SK-N-SH (cell line): Measurements from ENCODE around the gene SIT1. TPM values are rescaled to one million over a fixed set of nuclear protein-coding genes. Genes with fewer than 3 reads are reported as not detected.

Source experiments
- CTCF ChIA-PET: fragments of 300-600, 350-600 bp; formaldehyde crosslinking; extraction: SDS; loops from one replicate; lab custom pipeline; 2021; lab: Yijun Ruan, JAX
- POLR2A ChIA-PET: fragments of 350-600 bp; sonication (Branson Sonifier 250); formaldehyde crosslinking; extraction: SDS; loops from one replicate; lab custom pipeline; 2020; ENCODE audit warnings: antibody characterized with exemption, inconsistent platforms; lab: Yijun Ruan, JAX
- DNase-seq: peaks from one replicate; pipeline ENCODE4 v3.0.0; 2012
- H2AFZ ChIP-seq: fragments of 200-600 bp; sonication (generic); 2 replicates; pipeline ENCODE4 v1.8.1; 2016; ENCODE audit warnings: antibody characterized with exemption, mild to moderate bottlenecking, low read depth
- H3F3A ChIP-seq: fragments of 200-600 bp; sonication (generic); replicated peaks from 2 replicates; pipeline ENCODE3; 2016; ENCODE audit warnings: antibody characterized with exemption, mild to moderate bottlenecking; ENCODE audit not compliant: insufficient read depth
- H3K27ac ChIP-seq, 2 experiments: fragments of 200-500 bp in 1 of 2; fragments of 200-600 bp in 1 of 2; sonication (Bioruptor generic) in 1 of 2; sonication (generic), shearing (Covaris generic) in 1 of 2; 2 replicates each; pipeline versions ENCODE4 v1.5.1 to v1.6.1; 2014 to 2016; ENCODE audit warnings: low read depth in 2 of 2, inconsistent platforms in 1 of 2, low read length in 1 of 2, mild to moderate bottlenecking in 1 of 2, mixed read lengths in 1 of 2
- H3K27me3 ChIP-seq: fragments of 200-600 bp; sonication (generic), shearing (Covaris generic); 2 replicates; pipeline ENCODE4 v1.6.1; 2016; ENCODE audit warnings: mixed run types; ENCODE audit not compliant: insufficient read depth
- H3K36me3 ChIP-seq, 2 experiments: fragments of 200-500 bp in 1 of 2; fragments of 200-600 bp in 1 of 2; sonication (Bioruptor generic) in 1 of 2; sonication (generic) in 1 of 2; replicated peaks in 1 of 2; 2 replicates each; pipeline versions ENCODE3 to v1.5.1; 2014 to 2016; ENCODE audit warnings: low read length in 1 of 2, mild to moderate bottlenecking in 1 of 2; ENCODE audit not compliant: insufficient read depth in 2 of 2, control insufficient read depth in 1 of 2
- H3K4me1 ChIP-seq, 2 experiments: fragments of 200-500 bp in 1 of 2; fragments of 200-600 bp in 1 of 2; sonication (Bioruptor generic) in 1 of 2; sonication (generic), shearing (Covaris generic) in 1 of 2; 2 replicates each; pipeline versions ENCODE4 v1.5.1 to v1.6.1; 2014 to 2016; ENCODE audit warnings: low read depth in 1 of 2, low read length in 1 of 2, mixed run types in 1 of 2; ENCODE audit not compliant: insufficient read depth in 2 of 2, control insufficient read depth in 1 of 2
- H3K4me2 ChIP-seq: fragments of 200-600 bp; sonication (generic), shearing (Covaris generic); 2 replicates; pipeline ENCODE4 v1.6.1; 2017; ENCODE audit warnings: mixed run types
- H3K4me3 ChIP-seq, 2 experiments: fragments of 200-500 bp in 1 of 2; fragments of 200-600 bp in 1 of 2; sonication (Bioruptor generic) in 1 of 2; sonication (generic), shearing (Covaris generic) in 1 of 2; 2 replicates each; pipeline versions ENCODE4 v1.5.1 to v1.8.1; 2014 to 2016; ENCODE audit warnings: low read depth in 2 of 2, inconsistent platforms in 1 of 2, low read length in 1 of 2, mild to moderate bottlenecking in 1 of 2, mixed read lengths in 1 of 2, moderate library complexity in 1 of 2
- H3K79me2 ChIP-seq: fragments of 200-600 bp; sonication (generic); 2 replicates; pipeline ENCODE4 v1.8.1; 2017; ENCODE audit warnings: mild to moderate bottlenecking; ENCODE audit not compliant: insufficient read depth
- H3K9ac ChIP-seq: fragments of 200-600 bp; sonication (generic); 2 replicates; pipeline ENCODE4 v1.6.1; 2017; ENCODE audit warnings: mixed run types
- H3K9me2 ChIP-seq: fragments of 200-600 bp; sonication (generic); 2 replicates; pipeline ENCODE4 v1.6.1; 2017; ENCODE audit warnings: mixed run types
- H3K9me3 ChIP-seq: fragments of 200-600 bp; sonication (generic); 2 replicates; pipeline ENCODE4 v1.6.1; 2017; ENCODE audit warnings: mixed run types, mild to moderate bottlenecking, moderate library complexity
- H4K20me1 ChIP-seq: fragments of 200-600 bp; sonication (generic); 2 replicates; pipeline ENCODE4 v1.6.1; 2017; ENCODE audit warnings: mild to moderate bottlenecking, mixed run types; ENCODE audit not compliant: insufficient read depth
- CHD2 ChIP-seq: fragments of 150-350 bp; IDR thresholded peaks from 2 replicates; pipeline ENCODE4 v1.6.1; 2018; ENCODE audit warnings: low read length; ENCODE audit not compliant: partially characterized antibody
- ELF1 ChIP-seq: IDR thresholded peaks from 2 replicates; pipeline ENCODE4 v1.4.0; 2012
- EZH2phosphoT487 ChIP-seq: fragments of 200-600 bp; sonication (generic); IDR thresholded peaks from 2 replicates; pipeline ENCODE4 v1.6.1; 2017; ENCODE audit warnings: low read depth, mixed run types, mild to moderate bottlenecking, antibody characterized with exemption, moderate library complexity, borderline replicate concordance
- GABPA ChIP-seq: IDR thresholded peaks from 2 replicates; pipeline ENCODE4 v1.4.0; 2012; ENCODE audit warnings: low read depth, mild to moderate bottlenecking
- JUND ChIP-seq: IDR thresholded peaks from 2 replicates; pipeline ENCODE4 v1.4.0; 2012
- MAX ChIP-seq: IDR thresholded peaks from 2 replicates; pipeline ENCODE4 v1.4.0; 2012; ENCODE audit warnings: low read depth
- MEF2A ChIP-seq: IDR thresholded peaks from 2 replicates; pipeline ENCODE4 v1.4.0; 2012; ENCODE audit warnings: low read depth, borderline replicate concordance
- MXI1 ChIP-seq: IDR thresholded peaks from 2 replicates; pipeline ENCODE4 v1.6.1; 2012; ENCODE audit warnings: mild to moderate bottlenecking, low read depth, low read length, improper control_type of control experiment
- NFIC ChIP-seq: IDR thresholded peaks from 2 replicates; pipeline ENCODE4 v1.4.0; 2012; ENCODE audit warnings: borderline replicate concordance
- POLR2AphosphoS5 ChIP-seq: IDR thresholded peaks from 2 replicates; pipeline ENCODE4 v1.6.1; 2012; ENCODE audit warnings: low read depth, low read length
- RAD21 ChIP-seq: IDR thresholded peaks from 2 replicates; pipeline ENCODE4 v1.6.1; 2012; ENCODE audit warnings: mild to moderate bottlenecking, low read length
- RCOR1 ChIP-seq: fragments of 150-350 bp; IDR thresholded peaks from 2 replicates; pipeline ENCODE4 v1.6.1; 2017; ENCODE audit warnings: antibody characterized with exemption, low read length
- RXRA ChIP-seq: IDR thresholded peaks from 2 replicates; pipeline ENCODE4 v1.4.0; 2012; ENCODE audit warnings: low read depth, mild to moderate bottlenecking, borderline replicate concordance
- SMC3 ChIP-seq: IDR thresholded peaks from 2 replicates; pipeline ENCODE4 v1.6.1; 2012; ENCODE audit warnings: low read depth, low read length, improper control_type of control experiment
- TAF1 ChIP-seq: IDR thresholded peaks from 2 replicates; pipeline ENCODE4 v1.6.1; 2012; ENCODE audit warnings: low read depth, mild to moderate bottlenecking, low read length, moderate library complexity, borderline replicate concordance
- TCF12 ChIP-seq: IDR thresholded peaks from 2 replicates; pipeline ENCODE4 v1.4.0; 2012
- YY1 ChIP-seq: IDR thresholded peaks from 2 replicates; pipeline ENCODE4 v1.4.0; 2012; ENCODE audit warnings: low read depth, mild to moderate bottlenecking
- WGBS: methylation state at CpG from one replicate; pipeline ENCODE4 v1.1.6; 2017; ENCODE audit warnings: low lambda C conversion rate; 5-methylcytosine and 5-hydroxymethylcytosine counted together
- polyA plus RNA-seq, 3 experiments: library from polyadenylated mRNA; depleted of rRNA; stranded (reverse); fragments of >200 nt; gene quantifications; 2 replicates each; pipeline ENCODE4 v1.2.3, GENCODE V29; 2012
- TF ChIP-seq, protein P1 (sequence below): IDR thresholded peaks from 2 replicates; pipeline ENCODE4 v1.4.0; 2012; ENCODE audit warnings: low read depth, borderline replicate concordance
- TF ChIP-seq, protein P2 (sequence below): fragments of 150-350 bp; IDR thresholded peaks from 2 replicates; pipeline ENCODE4 v1.6.1; 2017; ENCODE audit warnings: antibody characterized with exemption, low read length, low read depth, borderline replicate concordance

Gene SIT1
- polyA plus RNA-seq, 1 of the 3 experiments (the other 2 are of a cell fraction): not detected

- Histone ChIP-seq H3K79me2 (no peaks in the 10 kb centered on the region), H4K20me1 (no peaks in the 10 kb centered on the region), H3K4me3 (no peak overlapping the region), H3K27me3 (no peaks in the 10 kb centered on the region), H3K27ac (no peak overlapping the region)
- DNase-seq: no peak
- TF ChIP-seq RCOR1 (no peak), EZH2phosphoT487 (no peak), CHD2 (no peak), JUND (no peak), MXI1 (no peak), MEF2A (no peak), MAX (no peak), YY1 (no peak), TCF12 (no peak), POLR2AphosphoS5 (no peak), ELF1 (no peak), RXRA (no peak), RAD21 (no peak), GABPA (no peak), SMC3 (no peak), NFIC (no peak), TAF1 (no peak)
- TF ChIP-seq, protein P1, sequence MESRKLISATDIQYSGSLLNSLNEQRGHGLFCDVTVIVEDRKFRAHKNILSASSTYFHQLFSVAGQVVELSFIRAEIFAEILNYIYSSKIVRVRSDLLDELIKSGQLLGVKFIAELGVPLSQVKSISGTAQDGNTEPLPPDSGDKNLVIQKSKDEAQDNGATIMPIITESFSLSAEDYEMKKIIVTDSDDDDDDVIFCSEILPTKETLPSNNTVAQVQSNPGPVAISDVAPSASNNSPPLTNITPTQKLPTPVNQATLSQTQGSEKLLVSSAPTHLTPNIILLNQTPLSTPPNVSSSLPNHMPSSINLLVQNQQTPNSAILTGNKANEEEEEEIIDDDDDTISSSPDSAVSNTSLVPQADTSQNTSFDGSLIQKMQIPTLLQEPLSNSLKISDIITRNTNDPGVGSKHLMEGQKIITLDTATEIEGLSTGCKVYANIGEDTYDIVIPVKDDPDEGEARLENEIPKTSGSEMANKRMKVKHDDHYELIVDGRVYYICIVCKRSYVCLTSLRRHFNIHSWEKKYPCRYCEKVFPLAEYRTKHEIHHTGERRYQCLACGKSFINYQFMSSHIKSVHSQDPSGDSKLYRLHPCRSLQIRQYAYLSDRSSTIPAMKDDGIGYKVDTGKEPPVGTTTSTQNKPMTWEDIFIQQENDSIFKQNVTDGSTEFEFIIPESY: no peak
- TF ChIP-seq, protein P2, sequence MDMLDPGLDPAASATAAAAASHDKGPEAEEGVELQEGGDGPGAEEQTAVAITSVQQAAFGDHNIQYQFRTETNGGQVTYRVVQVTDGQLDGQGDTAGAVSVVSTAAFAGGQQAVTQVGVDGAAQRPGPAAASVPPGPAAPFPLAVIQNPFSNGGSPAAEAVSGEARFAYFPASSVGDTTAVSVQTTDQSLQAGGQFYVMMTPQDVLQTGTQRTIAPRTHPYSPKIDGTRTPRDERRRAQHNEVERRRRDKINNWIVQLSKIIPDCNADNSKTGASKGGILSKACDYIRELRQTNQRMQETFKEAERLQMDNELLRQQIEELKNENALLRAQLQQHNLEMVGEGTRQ: no peak
- TF ChIP-seq, all 33 proteins: peak for 0
- peaks cover 0 to 7% of the 10 kb centered on the region in 2 experiments; a peak in 2 of 4 replicates for H3K4me1 ChIP-seq
- WGBS: 87% methylated on average over 7 of the region's 7 CpGs
- no peaks in the 10 kb centered on the region for H3K9me3 ChIP-seq
- H3K9ac ChIP-seq: no peak overlapping the region
- H3F3A ChIP-seq: peaks cover 9% of the 10 kb centered on the region
- POLR2A ChIA-PET: no interaction called here
- no peak overlapping the region for H3K4me2 ChIP-seq
- H3K9me2 ChIP-seq: no peaks in the 10 kb centered on the region
- no peak overlapping the region for H2AFZ ChIP-seq
- H3K36me3 ChIP-seq: no peaks in the 10 kb centered on the region
- CTCF ChIA-PET: interaction anchor here (0.7 to 1.0 kb wide), 2 partner anchors 77 to 99 kb away, joined by 3 to 4 read pairs; no protein-coding TSS in a partner anchor
Observed at GRCh38 chr9:35651956-35652828, 1.5 kb upstream of the SIT1 start.
